ENCODE data around the gene ASXL3.

GRCh38 chr18:33605250-33605649 is 27.2 kb downstream of the ASXL3 start:
- TF ChIP-seq, protein P1, sequence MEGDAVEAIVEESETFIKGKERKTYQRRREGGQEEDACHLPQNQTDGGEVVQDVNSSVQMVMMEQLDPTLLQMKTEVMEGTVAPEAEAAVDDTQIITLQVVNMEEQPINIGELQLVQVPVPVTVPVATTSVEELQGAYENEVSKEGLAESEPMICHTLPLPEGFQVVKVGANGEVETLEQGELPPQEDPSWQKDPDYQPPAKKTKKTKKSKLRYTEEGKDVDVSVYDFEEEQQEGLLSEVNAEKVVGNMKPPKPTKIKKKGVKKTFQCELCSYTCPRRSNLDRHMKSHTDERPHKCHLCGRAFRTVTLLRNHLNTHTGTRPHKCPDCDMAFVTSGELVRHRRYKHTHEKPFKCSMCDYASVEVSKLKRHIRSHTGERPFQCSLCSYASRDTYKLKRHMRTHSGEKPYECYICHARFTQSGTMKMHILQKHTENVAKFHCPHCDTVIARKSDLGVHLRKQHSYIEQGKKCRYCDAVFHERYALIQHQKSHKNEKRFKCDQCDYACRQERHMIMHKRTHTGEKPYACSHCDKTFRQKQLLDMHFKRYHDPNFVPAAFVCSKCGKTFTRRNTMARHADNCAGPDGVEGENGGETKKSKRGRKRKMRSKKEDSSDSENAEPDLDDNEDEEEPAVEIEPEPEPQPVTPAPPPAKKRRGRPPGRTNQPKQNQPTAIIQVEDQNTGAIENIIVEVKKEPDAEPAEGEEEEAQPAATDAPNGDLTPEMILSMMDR (IDR thresholded peaks at IDR 0.05; ENCODE audit: low read length) = no peak
- TF ChIP-seq EZH2 (IDR thresholded peaks at IDR 0.05; ENCODE audit: borderline replicate concordance, low read length) = no peak

Measured in OCI-LY1 (cell line).